NB4 (cell line): ENCODE results near the gene PTCD2.

ENCODE experiments used
- MYC ChIP-seq: IDR thresholded peaks from 2 replicates; pipeline ENCODE4 v1.6.1; 2011; ENCODE audit warnings: low read depth, low read length
- POLR2A ChIP-seq: IDR thresholded peaks from 2 replicates; pipeline ENCODE4 v1.6.1; 2011; ENCODE audit warnings: mild to moderate bottlenecking; ENCODE audit not compliant: insufficient read length; ENCODE audit errors: extremely low read depth
- TF ChIP-seq, protein P1 (sequence below): IDR thresholded peaks from one replicate; pipeline ENCODE4 v1.5.1; 2012; ENCODE audit warnings: low read depth, low read length
- TF ChIP-seq, protein P2 (sequence below): IDR thresholded peaks from 2 replicates; pipeline ENCODE4 v1.6.1; 2011; ENCODE audit warnings: low read depth, low read length

DNA sequence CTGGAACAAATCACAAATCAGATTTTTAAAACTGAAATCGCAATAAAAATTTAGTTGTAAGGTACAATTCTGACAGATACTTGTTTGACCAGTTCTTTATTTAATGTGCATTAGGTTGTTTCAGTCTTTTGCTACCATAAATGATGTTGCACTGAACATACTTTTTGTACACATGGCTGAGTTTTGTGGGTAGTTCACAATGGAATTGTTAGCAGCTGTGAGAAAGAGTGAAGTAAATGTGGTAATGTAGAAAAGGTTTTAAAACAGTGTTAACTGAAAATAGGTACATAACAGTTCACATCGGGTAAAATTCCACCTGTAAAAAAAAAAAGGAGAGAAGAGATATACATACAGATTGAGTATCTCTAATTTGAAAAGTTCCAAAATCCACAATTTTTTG lies 25.7 kb upstream of the PTCD2 start:
- TF ChIP-seq, protein P1, sequence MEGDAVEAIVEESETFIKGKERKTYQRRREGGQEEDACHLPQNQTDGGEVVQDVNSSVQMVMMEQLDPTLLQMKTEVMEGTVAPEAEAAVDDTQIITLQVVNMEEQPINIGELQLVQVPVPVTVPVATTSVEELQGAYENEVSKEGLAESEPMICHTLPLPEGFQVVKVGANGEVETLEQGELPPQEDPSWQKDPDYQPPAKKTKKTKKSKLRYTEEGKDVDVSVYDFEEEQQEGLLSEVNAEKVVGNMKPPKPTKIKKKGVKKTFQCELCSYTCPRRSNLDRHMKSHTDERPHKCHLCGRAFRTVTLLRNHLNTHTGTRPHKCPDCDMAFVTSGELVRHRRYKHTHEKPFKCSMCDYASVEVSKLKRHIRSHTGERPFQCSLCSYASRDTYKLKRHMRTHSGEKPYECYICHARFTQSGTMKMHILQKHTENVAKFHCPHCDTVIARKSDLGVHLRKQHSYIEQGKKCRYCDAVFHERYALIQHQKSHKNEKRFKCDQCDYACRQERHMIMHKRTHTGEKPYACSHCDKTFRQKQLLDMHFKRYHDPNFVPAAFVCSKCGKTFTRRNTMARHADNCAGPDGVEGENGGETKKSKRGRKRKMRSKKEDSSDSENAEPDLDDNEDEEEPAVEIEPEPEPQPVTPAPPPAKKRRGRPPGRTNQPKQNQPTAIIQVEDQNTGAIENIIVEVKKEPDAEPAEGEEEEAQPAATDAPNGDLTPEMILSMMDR, result no peak
- no peak for TF ChIP-seq POLR2A
- TF ChIP-seq, protein P2, sequence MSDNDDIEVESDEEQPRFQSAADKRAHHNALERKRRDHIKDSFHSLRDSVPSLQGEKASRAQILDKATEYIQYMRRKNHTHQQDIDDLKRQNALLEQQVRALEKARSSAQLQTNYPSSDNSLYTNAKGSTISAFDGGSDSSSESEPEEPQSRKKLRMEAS, result no peak
- no peak for TF ChIP-seq MYC
